GM23338 (cell line): ENCODE results near the gene C4BPB. TPM values are rescaled to one million over a fixed set of nuclear protein-coding genes. Genes with fewer than 3 reads are reported as not detected.

Source experiments
- ATAC-seq: fragments of 200-7000 bp; cut with Tn5 transposase; 3 replicates; pipeline ENCODE4 v1.9.1; 2020
- DNase-seq: peaks from one replicate; pipeline ENCODE4 v3.0.0-alpha.2; 2015; ENCODE audit warnings: low spot score
- H2AFZ ChIP-seq: fragments of 200-600 bp; sonication (generic); 2 replicates; pipeline ENCODE4 v1.8.0; 2016; ENCODE audit warnings: antibody characterized with exemption, mild to moderate bottlenecking, moderate library complexity
- H3F3A ChIP-seq: fragments of 200-600 bp; sonication (generic); replicated peaks from 2 replicates; pipeline ENCODE4 v1.8.0; 2017; ENCODE audit warnings: antibody characterized with exemption, mixed run types, low read depth
- H3K27ac ChIP-seq: fragments of 200-600 bp; sonication (generic); 2 replicates; pipeline ENCODE4 v1.6.1; 2016; ENCODE audit warnings: low read depth
- H3K27me3 ChIP-seq: fragments of 200-600 bp; sonication (generic); 2 replicates; pipeline ENCODE4 v1.8.0; 2016; ENCODE audit warnings: mild to moderate bottlenecking, mixed run types, moderate library complexity; ENCODE audit not compliant: insufficient read depth
- H3K36me3 ChIP-seq: fragments of 200-600 bp; sonication (generic); 2 replicates; pipeline ENCODE4 v1.8.0; 2016; ENCODE audit warnings: mild to moderate bottlenecking; ENCODE audit not compliant: insufficient read depth
- H3K4me1 ChIP-seq: fragments of 200-600 bp; sonication (generic); 2 replicates; pipeline ENCODE4 v1.8.0; 2016; ENCODE audit warnings: mild to moderate bottlenecking, moderate library complexity; ENCODE audit not compliant: insufficient read depth
- H3K4me2 ChIP-seq: fragments of 200-600 bp; sonication (generic); 2 replicates; pipeline ENCODE4 v1.7.1; 2017; ENCODE audit warnings: mixed run types
- H3K4me3 ChIP-seq: fragments of 200-600 bp; sonication (generic); 2 replicates; pipeline ENCODE4 v1.6.1; 2016; ENCODE audit warnings: mixed run types
- H3K79me2 ChIP-seq: fragments of 200-600 bp; sonication (generic); replicated peaks from 2 replicates; pipeline ENCODE4 v1.8.0; 2017; ENCODE audit warnings: mild to moderate bottlenecking; ENCODE audit not compliant: insufficient read depth
- H3K9me2 ChIP-seq: fragments of 200-600 bp; sonication (generic); 2 replicates; pipeline ENCODE4 v1.8.0; 2017; ENCODE audit not compliant: insufficient read depth
- H4K20me1 ChIP-seq: fragments of 200-600 bp; sonication (generic); replicated peaks from 2 replicates; pipeline ENCODE4 v1.8.0; 2017; ENCODE audit warnings: mild to moderate bottlenecking; ENCODE audit not compliant: insufficient read depth
- H3K27ac Mint-ChIP-seq: 2 replicates; pipeline ENCODE4 v1.8.0; 2020; ENCODE audit warnings: inconsistent platforms, mild to moderate bottlenecking, moderate library complexity, mixed read lengths
- H3K27me3 Mint-ChIP-seq: 3 replicates; pipeline ENCODE4 v1.8.0; 2022; ENCODE audit warnings: low read depth, mild to moderate bottlenecking, moderate library complexity, mixed read lengths, inconsistent platforms; ENCODE audit not compliant: insufficient read depth, poor library complexity
- H3K36me3 Mint-ChIP-seq: 3 replicates; pipeline ENCODE4 v1.8.0; 2021; ENCODE audit warnings: low read depth, mild to moderate bottlenecking, inconsistent platforms, moderate library complexity, mixed read lengths
- H3K4me1 Mint-ChIP-seq: 3 replicates; pipeline ENCODE4 v1.8.0; 2020; ENCODE audit warnings: mild to moderate bottlenecking, inconsistent platforms, mixed read lengths
- H3K4me3 Mint-ChIP-seq: 3 replicates; pipeline ENCODE4 v1.8.0; 2021; ENCODE audit warnings: moderate library complexity, mild to moderate bottlenecking, inconsistent platforms, mixed read lengths
- H3K9me3 Mint-ChIP-seq: 3 replicates; pipeline ENCODE4 v1.8.0; 2020; ENCODE audit warnings: moderate library complexity, mild to moderate bottlenecking, inconsistent platforms, mixed read lengths
- CREB1 ChIP-seq: fragments of 250-450 bp; sonication (Bioruptor Pico); IDR thresholded peaks from 2 replicates; pipeline ENCODE4 v1.5.0; 2020; ENCODE audit warnings: low read depth, mild to moderate bottlenecking, moderate library complexity
- CTCF ChIP-seq, 2 experiments: fragments of 200-600 bp in 1 of 2; sonication (generic) in 1 of 2; conservative IDR thresholded peaks; 2 replicates each; pipeline versions ENCODE4 v1.5.1 to v1.6.1; 2016 to 2017; ENCODE audit warnings: antibody characterized with exemption in 2 of 2, low read depth in 2 of 2, mild to moderate bottlenecking in 2 of 2, moderate library complexity in 1 of 2
- ETS1 ChIP-seq: IDR thresholded peaks from 2 replicates; pipeline ENCODE4 v1.6.1; 2016; ENCODE audit warnings: antibody characterized with exemption
- EZH2 ChIP-seq: fragments of 200-600 bp; sonication (generic); IDR thresholded peaks from one replicate; pipeline ENCODE4 v1.8.0; 2017; ENCODE audit warnings: antibody characterized with exemption, mild to moderate bottlenecking, low read depth; ENCODE audit not compliant: unreplicated experiment
- EZH2phosphoT487 ChIP-seq: fragments of 200-600 bp; sonication (generic); IDR thresholded peaks from one replicate; pipeline ENCODE4 v1.8.1; 2018; ENCODE audit warnings: antibody characterized with exemption; ENCODE audit not compliant: unreplicated experiment
- JUNB ChIP-seq: IDR thresholded peaks from one replicate; pipeline ENCODE4 v1.6.1; 2016; ENCODE audit warnings: antibody characterized with exemption; ENCODE audit not compliant: unreplicated experiment
- NANOG ChIP-seq: IDR thresholded peaks from 2 replicates; pipeline ENCODE4 v1.6.1; 2016; ENCODE audit warnings: antibody characterized with exemption, borderline replicate concordance
- POLR2AphosphoS5 ChIP-seq: IDR thresholded peaks from 2 replicates; pipeline ENCODE4 v1.6.1; 2016; ENCODE audit warnings: antibody characterized with exemption, low read depth
- REST ChIP-seq: IDR thresholded peaks from one replicate; pipeline ENCODE4 v1.6.1; 2018; ENCODE audit warnings: antibody characterized with exemption; ENCODE audit not compliant: unreplicated experiment
- ZNF114 ChIP-seq: fragments of 250-450 bp; sonication (Bioruptor Pico); IDR thresholded peaks from 2 replicates; pipeline ENCODE4 v1.5.0; 2020; ENCODE audit warnings: mild to moderate bottlenecking, moderate library complexity
- ZNF331 ChIP-seq: fragments of 250-450 bp; sonication (Bioruptor Pico); IDR thresholded peaks from 2 replicates; pipeline ENCODE4 v1.5.0; 2020; ENCODE audit warnings: low read depth, mild to moderate bottlenecking, moderate library complexity
- ZNF462 ChIP-seq: fragments of 250-450 bp; sonication (Bioruptor Pico); IDR thresholded peaks from 2 replicates; pipeline ENCODE4 v1.5.0; 2020; ENCODE audit warnings: mild to moderate bottlenecking, moderate library complexity
- polyA plus RNA-seq: library from polyadenylated mRNA; unstranded; fragments of >200 nt; fragmentation: Nextera tagmentation; extraction: Ambion mirVana; gene quantifications from 2 replicates; pipeline ENCODE4 v1.2.1, GENCODE V29; 2016
- total RNA-seq: library from RNA; depleted of rRNA; stranded (reverse); fragments of >200 nt; shearing (Covaris generic); gene quantifications from 2 replicates; pipeline ENCODE4 v1.2.3, GENCODE V29; 2014

C4BPB gene
- total and polyA plus RNA-seq, 2 experiments from 2014 or later, result not detected

- TF ChIP-seq JUNB (no peak), REST (no peak), ETS1 (no peak), NANOG (no peak), ZNF114 (no peak), ZNF462 (CRISPR knock-in tag) (no peak), ZNF331 (CRISPR knock-in tag) (no peak), EZH2phosphoT487 (no peak), POLR2AphosphoS5 (no peak), EZH2 (no peak), CREB1 (CRISPR knock-in tag) (no peak), CTCF (conservative IDR thresholded peaks at IDR 0.05; ENCODE audit: low read depth in 2 of 2) (no peak)
- Mint-ChIP-seq H3K36me3 (no peaks in the 10 kb centered on the region; the same call in 1 of the 3 replicates), H3K27me3 (peaks cover 2% of the 10 kb centered on the region), H3K27ac (no peak overlapping the region), H3K4me1 (peaks cover 13% of the 10 kb centered on the region; the same call in 2 of the 3 replicates), H3K9me3 (no peaks in the 10 kb centered on the region), H3K4me3 (no peak overlapping the region)
- H3K4me1 ChIP-seq, result peaks cover 3% of the 10 kb centered on the region; the same call in 1 of the 2 replicates
- no peaks in the 10 kb centered on the region for H3K27me3 ChIP-seq
- H3K27ac ChIP-seq, result no peak overlapping the region
- no peaks in the 10 kb centered on the region for H3K79me2 ChIP-seq
- H4K20me1 ChIP-seq, result peaks cover 3% of the 10 kb centered on the region; the same call in 1 of the 2 replicates
- DNase-seq, result no peak
- H3F3A ChIP-seq, result no peaks in the 10 kb centered on the region
- no peaks in the 10 kb centered on the region for H3K9me2 ChIP-seq
- ATAC-seq, result no peak
- H3K4me2 ChIP-seq, result no peak overlapping the region
- no peak overlapping the region for H2AFZ ChIP-seq
- no peak overlapping the region for H3K4me3 ChIP-seq
- H3K36me3 ChIP-seq, result no peaks in the 10 kb centered on the region
Observed at GRCh38 chr1:207077012-207077411, 11.6 kb upstream of the C4BPB start.
